T-helper 1 cell treated with Interleukin-12 subunit alpha and Interleukin-12 subunit beta and Interleukin-4 antibody, amounts not matched to agents 30 ng/mL and 1 ng/mL, for 36 hours (primary cell): ENCODE results near the gene PIGR. TPM values are rescaled to one million over a fixed set of nuclear protein-coding genes. Genes with fewer than 3 reads are reported as not detected.

Source experiments
- intact Hi-C: fragments of 100-400 bp; cut with micrococcal nuclease; formaldehyde crosslinking; loops from one replicate; pipeline ENCODE4 v1.15.1; 2024
- total RNA-seq: library from RNA; stranded (reverse); gene quantifications from 2 replicates; pipeline ENCODE4 v1.2.3, GENCODE V29; 2022

PIGR gene
- total RNA-seq = 0.05 TPM in 1 of 2 replicates, not detected in the other

GRCh38 chr1:206946261-206946660 is at the start of gene PIGR:
Gene PIGR, minus strand, starts transcription at chr1:206946466. Its CDS starts 5,935 bp downstream, at chr1:206940531.
- intact Hi-C loops = no loop called here

- intact Hi-C loops = no loop called here
These were observed 46.5 kb upstream of the PIGR start for GRCh38 chr1:206992790-206993189.

GRCh38 chr1:206987873-206988272 is 41.6 kb upstream of the PIGR start:
- intact Hi-C loops = no loop called here

- intact Hi-C loops = no loop called here
These were observed 40.6 kb upstream of the PIGR start for GRCh38 chr1:206986885-206987284.

GRCh38 chr1:206986402-206986801 is 40.1 kb upstream of the PIGR start:
- intact Hi-C loops = no loop called here

- intact Hi-C loops = no loop called here
These were observed 39.0 kb upstream of the PIGR start for GRCh38 chr1:206985162-206985749.

- intact Hi-C loops = loop anchor here (1.0 to 5.0 kb wide), 11 partner anchors 47 to 515 kb away; partner anchors contain the start of genes CR1 and IL20
These were observed 36.0 kb upstream of the PIGR start for GRCh38 chr1:206982216-206982615.

- intact Hi-C loops = loop anchor here (5.0 kb wide), 1 partner anchor 518 kb away; the partner anchor contains the start of gene CR1
These were observed 33.2 kb upstream of the PIGR start for GRCh38 chr1:206979379-206980043.

- intact Hi-C loops = no loop called here
These were observed 32.0 kb upstream of the PIGR start for GRCh38 chr1:206978259-206978658.

- intact Hi-C loops = no loop called here
These were observed 29.0 kb upstream of the PIGR start for GRCh38 chr1:206975306-206975705.

- intact Hi-C loops = no loop called here
These were observed 27.9 kb upstream of the PIGR start for GRCh38 chr1:206974140-206974539.

- intact Hi-C loops = no loop called here
These were observed 26.5 kb upstream of the PIGR start for GRCh38 chr1:206972728-206973127.

GRCh38 chr1:206971029-206971655 is 24.9 kb upstream of the PIGR start:
- intact Hi-C loops = no loop called here

- intact Hi-C loops = no loop called here
These were observed 24.2 kb upstream of the PIGR start, which contains the start of gene FCAMR for GRCh38 chr1:206970446-206970845. Gene FCAMR, minus strand, starts transcription at chr1:206970460. Its CDS starts 335 bp downstream, at chr1:206970125.

GRCh38 chr1:206969090-206969489 is 22.8 kb upstream of the PIGR start:
- intact Hi-C loops = no loop called here

GRCh38 chr1:206967096-206967849 is 21.0 kb upstream of the PIGR start:
- intact Hi-C loops = no loop called here

- intact Hi-C loops = no loop called here
These were observed 19.5 kb upstream of the PIGR start for GRCh38 chr1:206965781-206966180.

- intact Hi-C loops = no loop called here
These were observed 17.5 kb upstream of the PIGR start for GRCh38 chr1:206963740-206964139.

GRCh38 chr1:206963119-206963712 is 16.9 kb upstream of the PIGR start:
- intact Hi-C loops = no loop called here

GRCh38 chr1:206962272-206962671 is 16.0 kb upstream of the PIGR start:
- intact Hi-C loops = no loop called here

GRCh38 chr1:206961668-206962067 is 15.4 kb upstream of the PIGR start:
- intact Hi-C loops = no loop called here
